Measurements from ENCODE around the gene TAS1R3. TPM values are rescaled to one million over a fixed set of nuclear protein-coding genes. Genes with fewer than 3 reads are reported as not detected.

TAS1R3 gene
- total RNA-seq (2022; extraction: Qiagen RNA extraction; ENCODE audit: low read depth) = 0.08 to 0.20 TPM (median 0.12 TPM) in 5 replicates

GRCh38 chr1:1331068-1331965, at the start of gene TAS1R3:
Gene TAS1R3 (plus strand): TSS chr1:1331280. CDS start chr1:1331346, 66 bp downstream.

GRCh38 chr1:1307923-1308755, 22.9 kb upstream of the TAS1R3 start, which contains the start of the genes ACAP3 and PUSL1:
Gene ACAP3 (minus strand): TSS chr1:1307930. CDS start chr1:1307815, 115 bp downstream.
Gene PUSL1 (plus strand): TSS chr1:1308597. CDS start chr1:1308644, 47 bp downstream.

GRCh38 chr1:1324524-1325287, 6.4 kb upstream of the TAS1R3 start, which contains the start of the genes CPTP and INTS11:
Gene CPTP (plus strand): TSS chr1:1324802. CDS start chr1:1326911, 2,109 bp downstream.
Gene INTS11 (minus strand): TSS chr1:1324660. CDS start chr1:1324608, 52 bp downstream.

GRCh38 chr1:1349256-1350012, 18.4 kb downstream of the TAS1R3 start, which contains the start of gene DVL1:
Gene DVL1 (minus strand): TSS chr1:1349418. CDS start chr1:1349065, 353 bp downstream.

GRCh38 chr1:1358433-1359271, 27.6 kb downstream of the TAS1R3 start, which contains the start of gene MXRA8:
Gene MXRA8 (minus strand): TSS chr1:1358555. CDS start chr1:1358504, 51 bp downstream.

GRCh38 chr1:1374929-1375662, 44.0 kb downstream of the TAS1R3 start, which contains the start of gene AURKAIP1:
Gene AURKAIP1 (minus strand): TSS chr1:1375207. CDS start chr1:1374756, 451 bp downstream.

Other genes starting within 250 kb of the TAS1R3 start
- 6.7 to 16.7 TPM (median 13.8 TPM) in 5 replicates for gene C1orf159, start 215.2 kb upstream of the TAS1R3 start, total RNA-seq (2022; extraction: Qiagen RNA extraction; ENCODE audit: low read depth)
- not detected in 5 replicates for gene TTLL10, start 157.4 kb upstream of the TAS1R3 start, total RNA-seq (2022; extraction: Qiagen RNA extraction; ENCODE audit: low read depth)
- 0.35 TPM in 1 of 5 replicates, not detected in the others for gene TNFRSF18, start 124.7 kb upstream of the TAS1R3 start, total RNA-seq (2022; extraction: Qiagen RNA extraction; ENCODE audit: low read depth)
- gene TNFRSF4, start 117.1 kb upstream of the TAS1R3 start, total RNA-seq (2022; extraction: Qiagen RNA extraction; ENCODE audit: low read depth) = 0.20 to 0.23 TPM in 2 of 5 replicates, not detected in the others
- gene SDF4, start 99.3 kb upstream of the TAS1R3 start, total RNA-seq (2022; extraction: Qiagen RNA extraction; ENCODE audit: low read depth) = 84.0 to 148 TPM (median 137 TPM) in 5 replicates
- gene B3GALT6, start 99.0 kb upstream of the TAS1R3 start, total RNA-seq (2022; extraction: Qiagen RNA extraction; ENCODE audit: low read depth) = 8.9 to 24.1 TPM (median 21.8 TPM) in 5 replicates
- 1.2 to 2.6 TPM (median 2.0 TPM) in 4 of 5 replicates, not detected in the other for gene C1QTNF12, start 84.6 kb upstream of the TAS1R3 start, total RNA-seq (2022; extraction: Qiagen RNA extraction; ENCODE audit: low read depth)
- gene UBE2J2, start 57.4 kb upstream of the TAS1R3 start, total RNA-seq (2022; extraction: Qiagen RNA extraction; ENCODE audit: low read depth) = 38.1 to 48.8 TPM (median 48.1 TPM) in 5 replicates
- gene SCNN1D, start 50.8 kb upstream of the TAS1R3 start, total RNA-seq (2022; extraction: Qiagen RNA extraction; ENCODE audit: low read depth) = 0.88 to 1.5 TPM (median 1.2 TPM) in 5 replicates
- 5.3 to 22.8 TPM (median 18.9 TPM) in 5 replicates for gene ACAP3, start 23.4 kb upstream of the TAS1R3 start, total RNA-seq (2022; extraction: Qiagen RNA extraction; ENCODE audit: low read depth)
- gene PUSL1, start 22.7 kb upstream of the TAS1R3 start, total RNA-seq (2022; extraction: Qiagen RNA extraction; ENCODE audit: low read depth) = 13.1 to 28.9 TPM (median 26.2 TPM) in 5 replicates
- gene INTS11, start 6.6 kb upstream of the TAS1R3 start, total RNA-seq (2022; extraction: Qiagen RNA extraction; ENCODE audit: low read depth) = 45.7 to 67.6 TPM (median 59.0 TPM) in 5 replicates
- 11.2 to 23.6 TPM (median 21.2 TPM) in 5 replicates for gene CPTP, start 6.5 kb upstream of the TAS1R3 start, total RNA-seq (2022; extraction: Qiagen RNA extraction; ENCODE audit: low read depth)
- gene DVL1, start 18.1 kb downstream of the TAS1R3 start, total RNA-seq (2022; extraction: Qiagen RNA extraction; ENCODE audit: low read depth) = 31.3 to 89.3 TPM (median 77.1 TPM) in 5 replicates
- 0.15 to 0.29 TPM in 2 of 5 replicates, not detected in the others for gene MXRA8, start 27.3 kb downstream of the TAS1R3 start, total RNA-seq (2022; extraction: Qiagen RNA extraction; ENCODE audit: low read depth)
- 90.7 to 179 TPM (median 167 TPM) in 5 replicates for gene AURKAIP1, start 43.9 kb downstream of the TAS1R3 start, total RNA-seq (2022; extraction: Qiagen RNA extraction; ENCODE audit: low read depth)
- 38.3 to 62.7 TPM (median 53.1 TPM) in 5 replicates for gene CCNL2, start 68.1 kb downstream of the TAS1R3 start, total RNA-seq (2022; extraction: Qiagen RNA extraction; ENCODE audit: low read depth)
- 122 to 156 TPM (median 133 TPM) in 5 replicates for gene MRPL20, start 76.0 kb downstream of the TAS1R3 start, total RNA-seq (2022; extraction: Qiagen RNA extraction; ENCODE audit: low read depth)
- gene ANKRD65, start 90.0 kb downstream of the TAS1R3 start, total RNA-seq (2022; extraction: Qiagen RNA extraction; ENCODE audit: low read depth) = 0.07 to 0.23 TPM in 2 of 5 replicates, not detected in the others
- gene VWA1, start 104.4 kb downstream of the TAS1R3 start, total RNA-seq (2022; extraction: Qiagen RNA extraction; ENCODE audit: low read depth) = 5.3 to 18.2 TPM (median 15.0 TPM) in 5 replicates
- gene ATAD3C, start 118.4 kb downstream of the TAS1R3 start, total RNA-seq (2022; extraction: Qiagen RNA extraction; ENCODE audit: low read depth) = not detected in 5 replicates
- gene ATAD3B, start 140.5 kb downstream of the TAS1R3 start, total RNA-seq (2022; extraction: Qiagen RNA extraction; ENCODE audit: low read depth) = 1.6 to 3.6 TPM (median 3.0 TPM) in 5 replicates
- 24.3 to 40.3 TPM (median 39.2 TPM) in 5 replicates for gene ATAD3A, start 180.9 kb downstream of the TAS1R3 start, total RNA-seq (2022; extraction: Qiagen RNA extraction; ENCODE audit: low read depth)
- 0.37 to 0.68 TPM (median 0.48 TPM) in 4 of 5 replicates, not detected in the other for gene TMEM240, start 209.3 kb downstream of the TAS1R3 start, total RNA-seq (2022; extraction: Qiagen RNA extraction; ENCODE audit: low read depth)
- gene SSU72, start 243.6 kb downstream of the TAS1R3 start, total RNA-seq (2022; extraction: Qiagen RNA extraction; ENCODE audit: low read depth) = 95.6 to 113 TPM (median 112 TPM) in 5 replicates